ENCODE measurements around the gene PALLD.

DNA sequence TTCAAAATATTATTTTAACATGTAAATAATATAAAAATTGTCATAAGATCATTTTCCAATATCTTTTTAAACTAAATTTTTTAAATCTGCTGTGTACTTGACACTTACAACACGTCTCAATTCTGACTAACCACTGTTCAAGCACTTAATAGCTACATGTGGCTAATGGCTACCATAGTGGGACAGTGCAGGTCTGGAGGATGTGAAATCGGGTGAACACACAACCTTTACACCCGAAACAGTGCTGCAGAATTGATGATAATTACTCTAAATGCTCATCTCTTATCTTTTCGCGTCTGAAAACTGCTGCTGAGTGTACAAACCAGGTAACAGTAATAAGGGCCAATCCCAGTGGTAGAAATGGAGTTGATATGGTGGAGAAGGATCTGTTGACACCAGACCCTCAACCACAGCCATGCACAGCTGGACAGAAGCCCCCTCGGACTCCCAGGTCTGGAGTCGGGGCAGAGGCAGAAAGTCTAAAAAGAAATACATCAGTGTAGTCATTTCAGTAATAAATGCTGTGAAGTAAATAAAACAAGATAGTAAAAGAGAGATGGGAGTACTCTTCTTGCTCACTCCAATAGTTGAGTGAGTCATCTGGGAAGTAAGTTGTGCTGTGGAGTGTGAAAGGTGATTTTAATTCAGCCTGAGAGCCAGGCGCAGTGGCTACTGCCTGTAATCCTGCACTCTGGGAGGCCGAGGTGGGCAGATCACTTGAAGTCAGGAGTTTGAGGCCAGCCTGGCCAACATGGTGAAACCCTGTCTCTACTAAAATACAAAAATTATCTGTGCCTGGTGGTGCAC is 363.2 kb downstream of the PALLD start:
- TF ChIP-seq, protein P1, sequence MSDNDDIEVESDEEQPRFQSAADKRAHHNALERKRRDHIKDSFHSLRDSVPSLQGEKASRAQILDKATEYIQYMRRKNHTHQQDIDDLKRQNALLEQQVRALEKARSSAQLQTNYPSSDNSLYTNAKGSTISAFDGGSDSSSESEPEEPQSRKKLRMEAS (IDR thresholded peaks at IDR 0.05) = no peak
- TF ChIP-seq POLR2AphosphoS5 (IDR thresholded peaks at IDR 0.05; ENCODE audit: low read depth, low read length) (no peak), HDAC6 (IDR thresholded peaks at IDR 0.05; ENCODE audit: low read depth, low read length) (no peak), EP300 (IDR thresholded peaks at IDR 0.05; ENCODE audit: borderline replicate concordance in 1 of 2, low read depth in 2 of 2, low read length in 2 of 2) (no peak), BCL11A (IDR thresholded peaks at IDR 0.05; ENCODE audit: low read depth in 2 of 2, low read length in 2 of 2) (no peak), GABPA (IDR thresholded peaks at IDR 0.05; ENCODE audit: borderline replicate concordance, insufficient read depth, low read length) (no peak)
- TF ChIP-seq, protein P2, sequence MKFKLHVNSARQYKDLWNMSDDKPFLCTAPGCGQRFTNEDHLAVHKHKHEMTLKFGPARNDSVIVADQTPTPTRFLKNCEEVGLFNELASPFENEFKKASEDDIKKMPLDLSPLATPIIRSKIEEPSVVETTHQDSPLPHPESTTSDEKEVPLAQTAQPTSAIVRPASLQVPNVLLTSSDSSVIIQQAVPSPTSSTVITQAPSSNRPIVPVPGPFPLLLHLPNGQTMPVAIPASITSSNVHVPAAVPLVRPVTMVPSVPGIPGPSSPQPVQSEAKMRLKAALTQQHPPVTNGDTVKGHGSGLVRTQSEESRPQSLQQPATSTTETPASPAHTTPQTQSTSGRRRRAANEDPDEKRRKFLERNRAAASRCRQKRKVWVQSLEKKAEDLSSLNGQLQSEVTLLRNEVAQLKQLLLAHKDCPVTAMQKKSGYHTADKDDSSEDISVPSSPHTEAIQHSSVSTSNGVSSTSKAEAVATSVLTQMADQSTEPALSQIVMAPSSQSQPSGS (IDR thresholded peaks at IDR 0.05; ENCODE audit: low read length) = no peak
- TF ChIP-seq, protein P3, sequence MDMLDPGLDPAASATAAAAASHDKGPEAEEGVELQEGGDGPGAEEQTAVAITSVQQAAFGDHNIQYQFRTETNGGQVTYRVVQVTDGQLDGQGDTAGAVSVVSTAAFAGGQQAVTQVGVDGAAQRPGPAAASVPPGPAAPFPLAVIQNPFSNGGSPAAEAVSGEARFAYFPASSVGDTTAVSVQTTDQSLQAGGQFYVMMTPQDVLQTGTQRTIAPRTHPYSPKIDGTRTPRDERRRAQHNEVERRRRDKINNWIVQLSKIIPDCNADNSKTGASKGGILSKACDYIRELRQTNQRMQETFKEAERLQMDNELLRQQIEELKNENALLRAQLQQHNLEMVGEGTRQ (IDR thresholded peaks at IDR 0.05; ENCODE audit: low read length) = no peak

Data from H1 (cell line).